GM19238 (cell line): ENCODE measurements around the gene NEURL1B.
A peak's percentile ranks its signal among the peaks of the same experiment; 100 is the strongest.
"Not testable (repeated sequence)": the region's sequence is repeated elsewhere in the genome, so short reads cannot be mapped to it uniquely, and the experiment has no call there.

Experiments used
- DNase-seq: peaks from one replicate; pipeline ENCODE4 v3.0.0; 2011; ENCODE audit warnings: low spot score; ENCODE audit not compliant: insufficient read length

NEURL1B gene

DNA sequence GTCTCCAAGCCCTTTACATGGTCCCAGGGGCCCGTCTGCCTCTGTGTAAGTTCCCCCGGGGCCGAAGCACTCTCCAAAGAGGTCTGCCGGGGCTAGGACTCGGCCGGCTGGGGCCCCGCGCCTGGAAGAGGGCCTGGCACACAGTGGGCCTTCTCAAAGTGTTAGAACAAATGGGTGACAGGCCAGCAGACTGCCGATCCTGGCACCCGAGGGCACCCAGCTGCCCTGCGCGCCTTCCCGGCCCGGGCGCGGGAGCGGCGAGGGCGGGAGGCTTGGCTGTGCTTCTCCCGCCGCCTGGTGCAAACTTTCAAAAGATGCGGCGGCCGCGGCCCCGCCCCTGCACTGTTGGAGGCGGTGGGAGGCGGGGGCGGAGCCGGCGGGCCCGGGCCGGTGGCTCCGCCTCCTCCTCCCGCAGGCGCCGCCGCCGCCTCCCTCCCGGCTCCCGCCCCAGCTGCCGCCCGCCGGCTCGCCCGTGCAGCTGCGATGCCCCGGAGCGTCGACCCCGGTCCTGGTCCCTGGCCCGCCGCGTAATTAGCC, at the start of gene NEURL1B:
Gene NEURL1B, plus strand, starts transcription at position 442 of the 537 bp plus-strand sequence. CDS start 144 bp downstream, outside the sequence.
- DNase-seq: peak; percentile 37

- no peak for DNase-seq
Measured at GRCh38 chr5:172591636-172592035, 49.4 kb upstream of the NEURL1B start.

DNA sequence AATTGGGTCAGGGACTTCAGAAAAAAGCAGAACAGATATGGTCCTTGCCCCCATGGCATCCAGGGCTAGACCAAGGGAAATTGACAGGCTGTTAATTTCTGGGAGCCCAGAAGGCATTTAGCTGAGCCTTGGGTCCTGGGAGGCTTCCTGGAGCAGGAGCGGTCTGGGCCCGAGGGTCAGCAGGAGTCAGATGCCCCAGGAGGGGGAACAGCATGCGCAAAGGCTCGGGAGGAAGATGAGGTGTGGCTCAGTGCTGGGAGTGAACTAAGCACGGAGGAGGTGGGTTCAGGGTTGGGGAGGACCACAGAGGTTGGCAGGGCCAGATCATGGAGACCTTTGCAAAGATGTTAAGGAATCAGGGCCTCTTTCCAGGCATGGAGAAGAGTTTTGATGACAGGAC, 48.2 kb upstream of the NEURL1B start:
- DNase-seq: no peak

DNA sequence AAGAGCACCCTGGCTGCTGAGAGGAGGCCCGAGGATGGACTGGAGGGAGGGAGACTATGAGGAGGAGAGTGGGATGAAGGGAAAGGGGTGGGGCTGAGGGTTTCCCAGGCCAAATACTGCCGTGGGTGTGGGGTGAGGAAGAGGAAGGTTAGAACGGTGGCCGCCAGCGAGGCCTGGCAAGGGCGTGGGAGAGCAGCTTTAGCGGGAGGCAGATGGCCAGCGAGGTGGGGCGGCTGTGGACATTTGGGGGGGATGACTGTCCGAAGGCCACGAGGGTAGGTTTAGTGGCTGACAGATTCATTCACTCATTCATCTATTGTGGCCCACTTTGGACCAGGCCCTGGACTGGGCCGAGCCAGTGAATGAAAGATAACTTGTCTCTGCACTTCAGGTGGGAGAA, 47.8 kb upstream of the NEURL1B start:
- DNase-seq: no peak

DNA sequence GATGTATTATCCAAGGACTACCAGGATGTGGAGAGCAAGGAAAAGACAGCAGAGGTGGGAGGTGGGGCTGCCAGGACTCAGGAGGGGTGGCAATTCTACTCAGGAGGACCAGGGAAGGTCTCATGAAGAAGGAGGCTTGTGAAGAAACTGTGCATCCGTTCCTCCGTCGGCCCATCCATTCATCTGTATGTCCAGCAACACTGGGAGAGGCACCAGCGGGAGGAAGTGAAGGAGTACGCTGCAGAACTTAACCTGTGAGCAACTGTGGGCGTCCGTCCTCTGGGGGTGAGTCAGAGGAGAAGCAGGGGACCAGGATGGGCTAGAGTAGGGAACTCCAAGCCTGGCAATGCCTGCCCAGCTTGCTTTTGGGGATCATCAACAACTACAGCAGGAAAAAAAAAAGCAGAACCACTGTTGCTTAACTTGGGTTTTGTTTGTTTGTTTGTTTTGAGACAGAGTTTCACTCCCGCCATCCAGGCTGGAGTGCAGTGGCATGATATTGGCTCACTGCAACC, 47.3 kb upstream of the NEURL1B start:
- no peak for DNase-seq

DNA sequence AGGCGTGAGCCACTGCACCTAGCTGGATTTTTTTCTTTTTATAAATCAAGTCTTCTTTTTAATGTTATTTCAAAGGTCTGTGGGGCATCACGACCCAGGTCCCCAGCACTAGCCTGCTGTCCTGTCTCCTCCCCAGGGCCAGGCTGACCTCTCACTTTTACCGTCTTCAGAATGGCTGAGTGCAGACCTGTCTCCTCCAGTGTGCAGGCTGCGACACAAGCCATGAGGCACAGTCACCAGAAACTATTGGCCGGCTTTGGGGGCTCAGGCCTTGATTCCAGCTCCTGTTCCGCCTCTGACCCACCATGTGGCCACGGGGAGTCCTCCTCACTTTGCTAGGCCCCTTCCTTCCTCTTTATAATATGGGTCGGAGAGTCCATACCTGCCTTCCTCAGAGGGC, 46.6 kb upstream of the NEURL1B start:
- DNase-seq: no peak

DNA sequence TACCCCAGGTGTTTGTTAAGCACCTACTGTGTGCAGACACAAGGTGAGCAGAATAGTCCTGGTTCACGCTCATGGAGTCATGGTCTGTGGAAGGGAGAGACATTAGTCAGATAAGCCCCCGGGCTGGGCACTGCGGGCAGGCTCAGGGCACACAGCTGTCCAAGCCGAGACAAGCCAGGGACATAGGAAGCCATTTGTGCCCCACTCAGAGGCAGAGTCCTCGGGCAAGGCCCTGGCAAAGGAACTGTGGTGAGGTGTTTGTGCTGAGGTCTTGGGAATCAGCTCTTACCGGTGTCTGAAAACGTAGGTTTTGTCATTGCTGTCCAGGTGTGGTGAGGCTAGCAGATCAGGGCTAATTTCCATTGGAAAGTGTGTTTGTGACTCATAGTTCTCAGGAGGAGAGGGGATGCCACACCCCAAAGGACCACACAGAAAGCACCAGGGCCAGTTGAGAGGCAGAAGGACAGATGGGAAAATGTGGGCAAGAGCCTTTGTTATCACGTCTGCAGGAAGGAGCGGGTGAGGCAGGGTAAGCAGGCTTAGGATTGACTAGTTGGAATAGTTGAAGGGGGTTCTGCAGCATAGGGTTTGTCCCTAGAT, 46.1 kb upstream of the NEURL1B start:
- DNase-seq: no peak

- no peak for DNase-seq
Measured at GRCh38 chr5:172595596-172596455, 45.2 kb upstream of the NEURL1B start.

- DNase-seq: no peak
Measured at GRCh38 chr5:172596638-172597231, 44.3 kb upstream of the NEURL1B start.

DNA sequence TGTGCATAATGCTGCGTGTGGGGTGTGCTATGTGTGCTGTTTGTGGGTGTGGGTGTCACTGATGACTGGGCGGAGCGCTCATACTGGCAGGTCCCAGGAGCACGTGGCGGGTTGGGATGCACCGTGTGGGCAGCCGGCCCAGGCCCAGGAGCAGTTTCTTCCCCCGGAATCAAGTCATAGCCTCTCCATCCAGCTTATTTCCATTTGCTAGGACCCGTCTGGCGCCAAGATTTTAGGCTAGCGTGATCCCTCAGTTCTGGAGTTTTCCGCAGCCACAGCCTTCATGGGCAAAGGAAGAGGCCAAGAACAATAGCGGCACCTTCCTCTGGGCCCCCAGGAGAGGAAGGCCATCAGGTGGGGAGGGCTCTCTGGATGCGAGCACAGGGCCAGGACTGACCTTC, 43.3 kb upstream of the NEURL1B start:
- no peak for DNase-seq

DNA sequence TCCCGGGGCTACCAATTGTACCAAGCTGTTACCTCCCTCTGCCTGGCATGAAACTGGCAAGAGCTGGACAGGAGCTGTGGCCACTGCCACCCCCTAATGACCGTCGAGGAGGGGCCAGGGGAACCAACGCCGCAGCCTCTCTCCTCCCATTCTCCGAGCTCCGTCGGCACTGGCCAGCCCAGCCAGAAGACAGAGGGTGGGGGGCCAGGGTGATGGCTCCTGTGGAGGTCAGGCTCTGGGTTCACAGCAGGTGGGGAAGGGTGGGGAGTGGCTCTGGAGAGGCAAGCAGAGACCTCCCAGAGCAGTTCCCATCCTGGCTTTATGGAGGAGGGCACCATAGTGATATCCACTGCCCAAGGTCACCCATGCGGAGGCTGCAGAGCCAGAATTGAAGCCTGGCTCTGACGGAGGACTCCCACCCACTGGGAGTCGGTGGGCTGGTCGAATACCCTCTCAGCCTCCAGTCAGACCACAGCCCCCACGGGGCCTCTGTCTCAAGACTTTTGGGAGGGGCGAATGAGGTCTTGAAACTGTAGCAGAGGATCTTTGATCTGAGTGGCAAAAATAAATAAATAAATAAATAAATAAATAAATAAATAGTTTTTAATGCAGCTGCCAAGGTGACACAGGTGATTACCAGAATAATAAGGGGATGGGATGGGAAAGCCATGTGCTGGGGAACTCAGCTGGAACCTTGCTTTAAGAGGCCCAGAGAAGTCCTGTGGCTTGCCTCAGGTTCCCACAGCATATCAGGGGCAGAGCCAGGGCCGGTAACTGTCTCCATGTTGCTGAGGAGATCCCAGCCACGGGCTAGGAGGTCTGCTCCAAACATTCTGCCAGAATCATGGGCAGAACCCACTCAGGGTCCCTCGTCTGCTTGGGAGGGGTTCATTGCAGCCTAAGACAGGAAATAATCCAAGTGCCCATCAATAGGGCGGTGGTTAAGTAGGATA, 42.5 kb upstream of the NEURL1B start:
- DNase-seq: no peak

DNA sequence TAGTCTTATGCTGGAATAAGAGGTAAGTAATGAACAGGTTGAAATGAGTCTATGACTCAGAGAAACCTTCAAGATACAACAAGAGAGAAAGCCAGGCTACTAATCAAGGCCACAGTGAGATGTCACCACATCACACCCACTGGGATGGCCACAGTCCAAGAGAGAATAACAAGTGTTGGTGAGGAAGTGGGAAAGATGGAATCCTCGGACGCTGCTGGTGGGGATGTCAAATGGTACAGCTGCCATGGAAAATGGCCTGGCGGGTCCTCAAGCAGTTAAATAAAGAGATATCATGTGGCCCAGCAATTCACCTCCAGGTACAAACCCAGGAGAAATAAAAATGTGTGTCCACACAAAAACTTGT, 41.9 kb upstream of the NEURL1B start:
- DNase-seq: no peak

DNA sequence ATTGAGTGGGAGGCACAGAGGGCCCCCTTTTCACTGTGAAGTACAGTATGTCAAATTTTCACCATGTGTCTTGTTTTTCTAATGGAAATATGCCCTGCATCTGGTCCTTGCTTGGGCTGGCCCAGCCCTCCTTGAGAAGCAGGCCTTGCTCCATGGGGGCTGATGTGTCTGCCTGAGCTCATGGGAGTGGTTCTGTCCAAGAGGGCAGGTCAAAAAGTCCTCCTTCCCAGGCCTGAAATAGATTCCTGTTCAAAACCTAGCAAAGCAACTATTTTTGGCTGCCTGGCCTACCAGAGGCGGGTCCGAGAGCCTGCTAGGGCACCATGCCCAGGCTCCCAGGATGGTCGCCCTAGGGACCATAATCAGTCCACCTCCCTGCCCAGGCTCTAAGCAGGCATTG, 40.5 kb upstream of the NEURL1B start:
- no peak for DNase-seq

GRCh38 chr5:172601576-172601975, 39.5 kb upstream of the NEURL1B start:
- DNase-seq: not testable (repeated sequence)

- no peak for DNase-seq
Measured at GRCh38 chr5:172602783-172603231, 38.3 kb upstream of the NEURL1B start.

GRCh38 chr5:172603251-172603806, 37.7 kb upstream of the NEURL1B start:
- DNase-seq: no peak

DNA sequence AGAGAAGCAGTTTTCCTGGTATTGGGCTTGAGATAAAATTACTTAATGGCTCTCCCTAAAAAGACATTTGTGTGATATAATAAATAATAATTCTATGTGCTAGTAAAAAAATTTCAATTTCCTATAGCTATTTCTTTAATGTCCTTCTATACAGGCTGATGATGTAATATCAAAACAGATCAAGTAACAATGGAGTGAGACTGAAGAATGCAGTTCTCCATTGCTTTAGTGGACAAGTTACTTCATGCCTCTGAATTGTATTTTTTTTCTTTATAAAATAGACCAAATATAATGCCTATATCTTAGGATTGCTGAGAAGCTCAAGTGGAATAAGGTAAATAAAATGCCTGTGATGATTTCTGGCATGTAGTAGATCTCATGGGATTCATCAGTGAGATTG, 35.6 kb upstream of the NEURL1B start:
- no peak for DNase-seq

GRCh38 chr5:172606156-172606785, 34.8 kb upstream of the NEURL1B start:
- DNase-seq: no peak

GRCh38 chr5:172607213-172607793, 33.8 kb upstream of the NEURL1B start:
- DNase-seq: no peak

GRCh38 chr5:172608773-172609172, 32.3 kb upstream of the NEURL1B start:
- DNase-seq: no peak
